Stomach smooth muscle (tissue), 2 donors: ENCODE results near the gene SLC8A1.

Source experiments
- H3K27ac ChIP-seq: one replicate; pipeline ENCODE4 v1.7.0; 2013; ENCODE audit warnings: mild to moderate bottlenecking, low read length, inconsistent platforms
- H3K27me3 ChIP-seq, 2 donors: one replicate each; pipeline ENCODE4 v1.7.0; 2013; ENCODE audit warnings: low read length in 2 of 2; ENCODE audit not compliant: insufficient read depth in 2 of 2, control insufficient read depth in 1 of 2
- H3K36me3 ChIP-seq, 2 donors: one replicate each; pipeline ENCODE4 v1.7.0; 2013; ENCODE audit warnings: low read length in 2 of 2; ENCODE audit not compliant: control insufficient read depth in 2 of 2, insufficient read depth in 2 of 2
- H3K4me1 ChIP-seq: one replicate; pipeline ENCODE4 v1.7.0; 2013; ENCODE audit warnings: low read length; ENCODE audit not compliant: control insufficient read depth, insufficient read depth
- H3K4me3 ChIP-seq, 2 donors: one replicate each; pipeline ENCODE4 v1.7.0; 2013; ENCODE audit warnings: low read length in 2 of 2
- H3K9ac ChIP-seq, 2 donors: one replicate each; pipeline ENCODE4 v1.7.0; 2013; ENCODE audit warnings: low read length in 2 of 2, mild to moderate bottlenecking in 1 of 2
- H3K9me3 ChIP-seq, 2 donors: one replicate each; pipeline ENCODE4 v1.7.0; 2013; ENCODE audit warnings: low read length in 2 of 2; ENCODE audit not compliant: control insufficient read depth in 2 of 2
- donor health status: healthy.
- donor health status: Pancreatic carcinoma.

SLC8A1 gene

GRCh38 chr2:40299173-40299572 is 152.7 kb downstream of the SLC8A1 start:
- H3K4me3 ChIP-seq = no peak overlapping the region
- H3K9ac ChIP-seq = no peak overlapping the region
- peaks cover 17% of the 10 kb centered on the region for H3K4me1 ChIP-seq
- H3K9me3 ChIP-seq = no peaks in the 10 kb centered on the region
- no peaks in the 10 kb centered on the region for H3K36me3 ChIP-seq
- no peak overlapping the region for H3K27ac ChIP-seq
- no peaks in the 10 kb centered on the region for H3K27me3 ChIP-seq

- Histone ChIP-seq H3K36me3 (no peaks in the 10 kb centered on the region), H3K9me3 (no peaks in the 10 kb centered on the region), H3K4me1 (peaks cover 10% of the 10 kb centered on the region), H3K27me3 (no peaks in the 10 kb centered on the region), H3K27ac (no peak overlapping the region), H3K9ac (no peak overlapping the region), H3K4me3 (no peak overlapping the region)
Measured at GRCh38 chr2:40298026-40298425, 153.9 kb downstream of the SLC8A1 start.

GRCh38 chr2:40292291-40292690 is 159.6 kb downstream of the SLC8A1 start:
- H3K4me1 ChIP-seq = peaks cover 8% of the 10 kb centered on the region
- no peak overlapping the region for H3K4me3 ChIP-seq
- no peak overlapping the region for H3K9ac ChIP-seq
- H3K36me3 ChIP-seq = no peaks in the 10 kb centered on the region
- H3K27me3 ChIP-seq = no peaks in the 10 kb centered on the region
- no peak overlapping the region for H3K27ac ChIP-seq
- H3K9me3 ChIP-seq = no peaks in the 10 kb centered on the region

- Histone ChIP-seq H3K27ac (no peak overlapping the region), H3K4me3 (peak overlapping the region in 1 of 2 donors; percentile 23), H3K27me3 (no peaks in the 10 kb centered on the region), H3K9me3 (no peaks in the 10 kb centered on the region), H3K9ac (no peak overlapping the region), H3K4me1 (peaks cover 12% of the 10 kb centered on the region), H3K36me3 (no peaks in the 10 kb centered on the region)
Measured at GRCh38 chr2:40289771-40290404, 162.0 kb downstream of the SLC8A1 start.

GRCh38 chr2:40287773-40288172 is 164.1 kb downstream of the SLC8A1 start:
- H3K27ac ChIP-seq = no peak overlapping the region

GRCh38 chr2:40287195-40287594 is 164.7 kb downstream of the SLC8A1 start:
- Histone ChIP-seq H3K4me1 (peaks cover 13% of the 10 kb centered on the region), H3K36me3 (no peaks in the 10 kb centered on the region), H3K27ac (no peak overlapping the region), H3K27me3 (no peaks in the 10 kb centered on the region), H3K9me3 (no peaks in the 10 kb centered on the region), H3K9ac (no peak overlapping the region), H3K4me3 (no peak overlapping the region)

More at GRCh38 chr2:40287773-40288172, 164.1 kb downstream of the SLC8A1 start:
- Histone ChIP-seq H3K36me3 (no peaks in the 10 kb centered on the region), H3K4me3 (no peak overlapping the region), H3K9ac (no peak overlapping the region), H3K27me3 (no peaks in the 10 kb centered on the region), H3K4me1 (peaks cover 15% of the 10 kb centered on the region), H3K9me3 (no peaks in the 10 kb centered on the region)

GRCh38 chr2:40286721-40287120 is 165.2 kb downstream of the SLC8A1 start:
- Histone ChIP-seq H3K4me1 (peaks cover 11% of the 10 kb centered on the region), H3K36me3 (no peaks in the 10 kb centered on the region), H3K4me3 (no peak overlapping the region), H3K9ac (no peak overlapping the region), H3K27ac (no peak overlapping the region), H3K9me3 (no peaks in the 10 kb centered on the region), H3K27me3 (no peaks in the 10 kb centered on the region)

GRCh38 chr2:40285391-40285790 is 166.5 kb downstream of the SLC8A1 start:
- no peaks in the 10 kb centered on the region for H3K9me3 ChIP-seq
- peaks cover 20% of the 10 kb centered on the region for H3K4me1 ChIP-seq
- H3K4me3 ChIP-seq = no peak overlapping the region
- H3K27ac ChIP-seq = no peak overlapping the region
- H3K9ac ChIP-seq = no peak overlapping the region
- H3K27me3 ChIP-seq = no peaks in the 10 kb centered on the region
- H3K36me3 ChIP-seq = no peaks in the 10 kb centered on the region

GRCh38 chr2:40284797-40285196 is 167.1 kb downstream of the SLC8A1 start:
- Histone ChIP-seq H3K36me3 (no peaks in the 10 kb centered on the region), H3K27me3 (no peaks in the 10 kb centered on the region), H3K4me3 (no peak overlapping the region), H3K4me1 (peaks cover 20% of the 10 kb centered on the region), H3K9me3 (no peaks in the 10 kb centered on the region), H3K27ac (no peak overlapping the region), H3K9ac (no peak overlapping the region)

GRCh38 chr2:40283111-40283909 is 168.6 kb downstream of the SLC8A1 start:
- Histone ChIP-seq H3K4me1 (peaks cover 24% of the 10 kb centered on the region), H3K27ac (peak overlapping the region; percentile 38), H3K27me3 (no peaks in the 10 kb centered on the region)

GRCh38 chr2:40282428-40282827 is 169.5 kb downstream of the SLC8A1 start:
- H3K27me3 ChIP-seq = no peaks in the 10 kb centered on the region
- H3K9ac ChIP-seq = peak overlapping the region in 1 of 2 donors; percentile 31
- H3K27ac ChIP-seq = peak overlapping the region; percentile 69
- peak overlapping the region; percentile 47 to 53 for H3K4me3 ChIP-seq
- H3K9me3 ChIP-seq = no peaks in the 10 kb centered on the region
- no peaks in the 10 kb centered on the region for H3K36me3 ChIP-seq
- peaks cover 20% of the 10 kb centered on the region for H3K4me1 ChIP-seq

More at GRCh38 chr2:40283111-40283909, 168.6 kb downstream of the SLC8A1 start:
- Histone ChIP-seq H3K4me3 (peak overlapping the region; percentile 26 to 47), H3K9me3 (no peaks in the 10 kb centered on the region), H3K36me3 (no peaks in the 10 kb centered on the region), H3K9ac (peak overlapping the region in 1 of 2 donors; percentile 31)
